ENCODE measurements around the gene SUFU.

SUFU gene

DNA sequence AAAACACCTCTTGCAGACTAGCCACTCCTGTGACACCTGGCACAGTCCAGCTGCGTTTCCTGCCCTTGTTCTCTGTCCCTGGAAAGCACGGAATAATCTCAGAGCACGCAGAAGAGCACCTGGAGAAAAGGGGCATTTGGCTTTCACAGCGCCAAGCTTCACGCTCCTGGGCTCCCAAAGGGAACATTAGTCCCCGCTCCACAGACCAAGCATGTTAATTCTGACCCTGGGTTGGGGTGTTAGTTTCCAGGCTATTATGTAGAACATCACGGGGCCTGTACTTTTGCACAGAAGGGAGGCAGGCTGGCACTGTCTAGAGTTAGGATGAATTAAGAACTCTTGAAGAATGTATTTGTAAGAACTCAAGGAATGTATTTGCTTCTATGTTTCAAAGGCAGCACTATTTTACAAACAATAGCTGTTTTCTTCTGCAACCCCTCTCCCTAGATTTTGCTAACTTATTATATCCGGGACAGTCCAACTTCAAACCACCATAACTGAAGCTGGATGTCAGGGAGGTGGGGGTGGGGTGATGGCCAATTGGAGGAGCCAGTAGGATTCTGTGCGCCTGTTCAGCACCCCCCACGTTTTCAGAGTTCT is 78.3 kb downstream of the SUFU start:
- Histone ChIP-seq H3K36me3 (ENCODE audit: low read length) (no peaks in the 10 kb centered on the region), H3K9me3 (ENCODE audit: insufficient read depth, low read length) (no peaks in the 10 kb centered on the region), H3K79me2 (ENCODE audit: insufficient read depth, low read length) (no peaks in the 10 kb centered on the region), H3K27me3 (ENCODE audit: low read length) (no peaks in the 10 kb centered on the region), H3K27ac (ENCODE audit: low read depth, low read length) (no peak overlapping the region), H2AFZ (ENCODE audit: low read depth, low read length, severe bottlenecking) (no peak overlapping the region), H3K4me3 (ENCODE audit: insufficient read depth, low read length, poor library complexity, severe bottlenecking) (no peak overlapping the region), H3K4me2 (ENCODE audit: low read depth, low read length, poor library complexity, severe bottlenecking) (no peak overlapping the region), H3K9me2 (replicated peaks; ENCODE audit: insufficient read depth, low read length) (no peaks in the 10 kb centered on the region), H3K9ac (ENCODE audit: low read length) (no peak overlapping the region), H3F3A (ENCODE audit: insufficient read depth) (no peaks in the 10 kb centered on the region), H4K20me1 (ENCODE audit: low read depth, low read length) (no peaks in the 10 kb centered on the region)
- TF ChIP-seq CTCF (IDR thresholded peaks at IDR 0.05; ENCODE audit: insufficient read depth, low read length, poor library complexity, severe bottlenecking) (no peak), EZH2phosphoT487 (conservative IDR thresholded peaks at IDR 0.05; ENCODE audit: low read length) (no peak)

DNA sequence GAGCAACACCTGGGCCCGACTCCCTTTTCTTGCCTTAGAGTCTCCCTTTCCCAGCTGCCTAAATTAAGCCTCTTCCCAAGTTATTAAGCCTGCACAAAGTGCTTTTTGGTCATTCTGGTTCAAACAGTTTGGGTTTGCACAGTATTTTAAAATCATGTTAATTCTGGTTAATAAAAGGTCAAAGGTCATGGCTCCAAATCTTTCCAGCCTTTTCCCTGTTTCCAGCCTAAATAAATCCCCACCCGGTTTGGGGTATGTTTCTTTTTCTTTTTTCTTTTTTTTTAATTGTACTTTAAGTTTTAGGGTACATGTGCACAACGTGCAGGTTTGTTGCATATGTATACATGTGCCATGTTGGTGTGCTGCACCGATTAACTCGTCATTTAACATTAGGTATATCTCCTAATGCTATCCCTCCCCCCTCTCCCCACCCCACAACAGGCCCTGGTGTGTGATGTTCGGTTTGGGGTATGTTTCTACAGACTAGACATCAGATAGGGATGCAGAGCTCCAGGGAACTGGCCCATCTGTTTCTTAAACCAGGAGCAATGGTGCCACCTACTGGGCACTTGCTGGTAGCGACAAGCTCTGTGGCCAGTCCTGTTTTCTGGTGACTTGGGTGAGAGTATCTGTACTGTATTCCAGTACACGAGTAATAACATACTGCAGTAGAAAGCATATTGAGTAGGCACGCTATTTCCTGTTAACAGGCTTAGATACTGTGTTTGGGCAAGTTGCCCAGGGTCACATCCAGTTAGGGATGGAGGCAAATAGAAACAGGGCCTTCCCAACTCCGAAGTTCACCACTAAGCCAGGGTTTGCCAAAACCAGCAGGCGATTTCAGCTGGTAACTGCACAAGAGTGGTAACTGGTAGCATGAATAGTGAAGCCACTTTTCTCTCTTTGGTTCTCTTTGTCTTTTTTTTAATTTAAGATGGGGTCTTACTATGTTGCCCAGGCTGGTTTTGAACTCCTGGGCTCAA is 80.0 kb downstream of the SUFU start:
- no peaks in the 10 kb centered on the region for H4K20me1 ChIP-seq (ENCODE audit: low read depth, low read length)
- H3K36me3 ChIP-seq (ENCODE audit: low read length), result no peaks in the 10 kb centered on the region
- no peak overlapping the region for H3K4me2 ChIP-seq (ENCODE audit: low read depth, low read length, poor library complexity, severe bottlenecking)
- no peaks in the 10 kb centered on the region for H3F3A ChIP-seq (ENCODE audit: insufficient read depth)
- H3K27ac ChIP-seq (ENCODE audit: low read depth, low read length), result no peak overlapping the region
- no peaks in the 10 kb centered on the region for H3K9me3 ChIP-seq (ENCODE audit: insufficient read depth, low read length)
- no peaks in the 10 kb centered on the region for H3K9me2 ChIP-seq (replicated peaks; ENCODE audit: insufficient read depth, low read length)
- TF ChIP-seq CTCF (IDR thresholded peaks at IDR 0.05; ENCODE audit: insufficient read depth, low read length, poor library complexity, severe bottlenecking) (peak; percentile 84), EZH2phosphoT487 (conservative IDR thresholded peaks at IDR 0.05; ENCODE audit: low read length) (no peak)
- H2AFZ ChIP-seq (ENCODE audit: low read depth, low read length, severe bottlenecking), result no peak overlapping the region
- no peak overlapping the region for H3K4me3 ChIP-seq (ENCODE audit: insufficient read depth, low read length, poor library complexity, severe bottlenecking)
- no peaks in the 10 kb centered on the region for H3K27me3 ChIP-seq (ENCODE audit: low read length)
- no peak overlapping the region for H3K9ac ChIP-seq (ENCODE audit: low read length)
- H3K79me2 ChIP-seq (ENCODE audit: insufficient read depth, low read length), result no peaks in the 10 kb centered on the region

DNA sequence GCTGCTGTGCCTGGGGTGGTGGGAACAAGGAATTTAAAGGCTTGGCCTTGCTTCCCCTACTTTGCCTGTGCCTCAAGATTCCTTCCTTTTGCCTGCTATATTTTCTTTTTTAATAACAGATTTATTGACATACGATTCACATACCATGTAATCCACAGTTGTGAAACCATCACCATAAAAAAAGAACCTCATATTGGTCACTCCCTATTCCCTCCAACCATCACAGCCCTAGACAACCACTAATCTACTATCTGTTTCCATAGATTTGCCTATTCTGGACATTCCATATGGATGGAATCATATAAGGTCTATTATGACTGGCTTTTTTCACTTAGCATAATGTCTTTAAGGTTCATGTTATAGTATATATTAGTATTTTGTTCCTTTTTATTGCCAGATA is 81.3 kb downstream of the SUFU start:
- no peak overlapping the region for H3K4me2 ChIP-seq (ENCODE audit: low read depth, low read length, poor library complexity, severe bottlenecking)
- H3K9me2 ChIP-seq (replicated peaks; ENCODE audit: insufficient read depth, low read length), result no peaks in the 10 kb centered on the region
- no peaks in the 10 kb centered on the region for H3K27me3 ChIP-seq (ENCODE audit: low read length)
- no peak overlapping the region for H2AFZ ChIP-seq (ENCODE audit: low read depth, low read length, severe bottlenecking)
- H3K9ac ChIP-seq (ENCODE audit: low read length), result no peak overlapping the region
- H4K20me1 ChIP-seq (ENCODE audit: low read depth, low read length), result no peaks in the 10 kb centered on the region
- no peak overlapping the region for H3K27ac ChIP-seq (ENCODE audit: low read depth, low read length)
- no peaks in the 10 kb centered on the region for H3K36me3 ChIP-seq (ENCODE audit: low read length)
- no peaks in the 10 kb centered on the region for H3K9me3 ChIP-seq (ENCODE audit: insufficient read depth, low read length)
- TF ChIP-seq CTCF (IDR thresholded peaks at IDR 0.05; ENCODE audit: insufficient read depth, low read length, poor library complexity, severe bottlenecking) (no peak), EZH2phosphoT487 (conservative IDR thresholded peaks at IDR 0.05; ENCODE audit: low read length) (no peak)
- no peak overlapping the region for H3K4me3 ChIP-seq (ENCODE audit: insufficient read depth, low read length, poor library complexity, severe bottlenecking)
- H3K79me2 ChIP-seq (ENCODE audit: insufficient read depth, low read length), result no peaks in the 10 kb centered on the region
- no peaks in the 10 kb centered on the region for H3F3A ChIP-seq (ENCODE audit: insufficient read depth)

Measured in SU-DHL-6 (cell line).